NCI-H146 (cell line): ENCODE results near the gene ERO1A.
"Not testable (repeated sequence)": the region's sequence is repeated elsewhere in the genome, so short reads cannot be mapped to it uniquely, and the experiment has no call there.

Experiments
- DNase-seq: peaks from one replicate; lab custom pipeline; 2025; lab: John Stamatoyannopoulos, UW

The ERO1A gene, protein sequence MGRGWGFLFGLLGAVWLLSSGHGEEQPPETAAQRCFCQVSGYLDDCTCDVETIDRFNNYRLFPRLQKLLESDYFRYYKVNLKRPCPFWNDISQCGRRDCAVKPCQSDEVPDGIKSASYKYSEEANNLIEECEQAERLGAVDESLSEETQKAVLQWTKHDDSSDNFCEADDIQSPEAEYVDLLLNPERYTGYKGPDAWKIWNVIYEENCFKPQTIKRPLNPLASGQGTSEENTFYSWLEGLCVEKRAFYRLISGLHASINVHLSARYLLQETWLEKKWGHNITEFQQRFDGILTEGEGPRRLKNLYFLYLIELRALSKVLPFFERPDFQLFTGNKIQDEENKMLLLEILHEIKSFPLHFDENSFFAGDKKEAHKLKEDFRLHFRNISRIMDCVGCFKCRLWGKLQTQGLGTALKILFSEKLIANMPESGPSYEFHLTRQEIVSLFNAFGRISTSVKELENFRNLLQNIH

GRCh38 chr14:52695481-52696091 lies at the start of gene ERO1A:
ERO1A (minus strand) TSS chr14:52695558; CDS start chr14:52695481, 77 bp downstream.
- DNase-seq: peak; percentile 80

- no peak for DNase-seq
These were observed 46.5 kb upstream of the ERO1A start for GRCh38 chr14:52741865-52742264.

- DNase-seq: no peak
These were observed 45.4 kb upstream of the ERO1A start for GRCh38 chr14:52740751-52741150.

GRCh38 chr14:52738409-52738808 lies 43.1 kb upstream of the ERO1A start:
- DNase-seq: no peak

DNA sequence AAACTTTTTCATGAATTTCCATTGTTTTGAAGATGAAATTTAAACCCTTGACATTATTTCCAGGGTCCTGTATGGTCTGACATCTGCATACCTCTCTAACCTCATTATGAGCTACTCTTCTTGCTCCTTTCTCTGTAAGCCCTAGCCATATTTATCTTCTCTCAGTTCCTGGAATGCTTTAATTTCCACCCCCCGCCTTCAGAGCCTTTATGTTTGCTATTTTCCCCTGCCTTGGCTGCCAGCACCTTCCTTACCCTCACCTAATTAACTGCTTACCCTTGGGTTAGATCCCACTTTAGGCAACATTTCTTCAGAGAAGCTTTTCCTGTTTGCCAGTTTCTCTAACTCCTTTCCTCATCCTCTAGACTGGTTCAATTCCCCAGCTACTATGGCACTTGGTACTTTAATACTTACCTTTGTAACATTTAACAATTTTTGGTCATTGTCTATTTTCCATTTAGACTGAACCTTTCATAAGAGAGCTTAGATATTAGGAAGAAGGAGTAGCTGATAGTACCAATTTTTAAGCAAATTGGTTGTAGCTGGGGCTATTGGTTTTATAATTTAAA lies 40.6 kb upstream of the ERO1A start:
- no peak for DNase-seq

- no peak for DNase-seq
These were observed 38.5 kb upstream of the ERO1A start for GRCh38 chr14:52733824-52734223.

DNA sequence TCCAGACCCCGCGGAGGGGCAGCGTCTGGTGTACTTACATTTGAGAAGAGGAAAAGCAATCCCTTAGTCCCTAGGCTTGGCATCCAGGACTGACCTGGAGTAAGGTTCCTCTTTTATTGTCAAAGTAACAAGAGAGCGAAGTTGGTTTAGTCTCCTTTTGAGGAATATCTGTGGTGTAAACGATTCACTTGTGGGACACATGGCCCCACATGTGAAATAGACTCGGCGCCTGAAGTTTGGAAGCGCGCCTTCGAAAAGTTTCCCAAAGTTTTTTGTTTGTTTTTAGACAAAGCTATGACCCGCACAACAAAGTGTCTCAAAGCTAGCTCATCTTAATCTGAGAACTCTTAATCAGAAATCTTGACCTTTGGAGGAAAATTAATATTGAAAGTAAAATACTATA lies 35.4 kb upstream of the ERO1A start:
- no peak for DNase-seq

- DNase-seq: peak; percentile 98
These were observed 34.8 kb upstream of the ERO1A start, which contains the start of gene STYX for GRCh38 chr14:52729925-52730708. STYX (plus strand) TSS chr14:52730166; CDS start chr14:52730475, 309 bp downstream.

DNA sequence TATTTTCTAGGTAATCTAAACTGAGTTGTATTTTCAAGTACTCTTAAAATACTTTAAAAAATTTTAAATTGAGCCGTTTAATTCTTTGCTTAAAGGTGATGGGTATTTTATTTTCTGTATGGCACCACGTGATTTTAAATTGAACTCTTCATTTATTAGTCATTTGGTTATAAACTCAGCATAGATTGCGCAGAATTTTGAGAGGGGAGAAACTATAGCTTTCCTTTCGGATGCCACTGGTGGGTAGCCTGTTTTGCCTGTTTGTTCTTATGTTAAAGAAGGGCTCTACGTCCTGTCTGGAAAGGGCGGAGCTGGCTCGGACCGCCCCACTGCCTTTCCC lies 34.2 kb upstream of the ERO1A start:
- no peak for DNase-seq

- DNase-seq: not testable (repeated sequence)
These were observed 33.7 kb upstream of the ERO1A start for GRCh38 chr14:52729035-52729434.

DNA sequence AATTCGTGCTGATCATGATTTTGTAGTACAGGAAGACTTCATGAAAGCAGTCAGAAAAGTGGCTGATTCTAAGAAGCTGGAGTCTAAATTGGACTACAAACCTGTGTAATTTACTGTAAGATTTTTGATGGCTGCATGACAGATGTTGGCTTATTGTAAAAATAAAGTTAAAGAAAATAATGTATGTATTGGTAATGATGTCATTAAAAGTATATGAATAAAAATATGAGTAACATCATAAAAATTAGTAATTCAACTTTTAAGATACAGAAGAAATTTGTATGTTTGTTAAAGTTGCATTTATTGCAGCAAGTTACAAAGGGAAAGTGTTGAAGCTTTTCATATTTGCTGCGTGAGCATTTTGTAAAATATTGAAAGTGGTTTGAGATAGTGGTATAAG lies 32.2 kb upstream of the ERO1A start:
- DNase-seq: not testable (repeated sequence)

DNA sequence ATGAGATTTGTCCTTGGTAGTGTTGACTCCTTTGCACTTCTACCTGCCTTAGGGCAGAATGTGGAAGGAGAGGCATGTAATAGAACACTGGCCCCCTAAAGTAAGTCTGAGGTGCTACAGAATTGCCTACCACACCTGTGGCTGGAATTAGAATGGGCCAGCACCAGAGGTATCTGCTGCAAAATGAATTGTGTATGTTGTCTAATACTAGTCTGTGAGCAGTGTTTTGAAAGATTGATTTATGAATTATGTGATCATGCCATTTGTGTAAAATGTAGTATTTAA lies 28.9 kb upstream of the ERO1A start:
- no peak for DNase-seq

DNA sequence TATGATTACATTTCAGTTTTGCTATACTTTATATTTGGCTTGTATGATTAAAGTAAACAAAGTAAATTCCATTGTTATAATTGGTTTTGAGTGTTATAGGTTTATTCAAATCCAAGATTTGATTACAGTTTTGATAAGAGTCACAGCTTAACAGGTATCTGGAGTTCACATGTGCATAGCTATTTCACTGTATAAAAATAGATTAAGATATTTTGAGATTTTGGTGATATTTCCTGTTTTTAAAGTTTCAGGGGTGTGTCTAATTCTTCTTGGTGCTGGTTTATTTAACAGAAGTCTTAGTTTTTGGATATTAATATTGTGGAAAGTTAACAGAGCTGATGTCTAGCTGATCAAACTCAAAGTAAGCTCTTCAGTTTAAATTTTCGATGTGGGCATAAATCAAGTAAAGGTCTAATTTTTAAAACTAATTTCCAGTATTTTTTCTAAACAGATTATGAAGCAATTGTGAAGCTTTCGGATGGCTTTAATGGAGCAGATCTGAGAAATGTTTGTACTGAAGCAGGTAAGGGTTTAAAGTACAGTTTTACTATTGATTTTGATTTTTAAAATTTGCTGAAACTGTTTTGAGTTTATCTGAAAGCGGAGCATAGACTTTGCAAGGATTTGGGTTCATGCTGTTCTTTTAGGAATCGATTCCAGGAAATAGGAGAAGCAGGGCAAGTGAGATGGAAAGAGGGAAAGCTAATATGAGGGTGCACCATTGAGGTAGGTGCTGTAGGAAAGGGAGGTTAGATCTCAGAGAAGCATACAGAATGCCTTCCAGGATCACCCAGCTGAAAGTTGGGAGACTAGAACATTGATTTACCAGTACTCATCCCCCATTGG lies 28.4 kb upstream of the ERO1A start:
- no peak for DNase-seq

- DNase-seq: no peak
These were observed 20.8 kb upstream of the ERO1A start for GRCh38 chr14:52716155-52716554.

DNA sequence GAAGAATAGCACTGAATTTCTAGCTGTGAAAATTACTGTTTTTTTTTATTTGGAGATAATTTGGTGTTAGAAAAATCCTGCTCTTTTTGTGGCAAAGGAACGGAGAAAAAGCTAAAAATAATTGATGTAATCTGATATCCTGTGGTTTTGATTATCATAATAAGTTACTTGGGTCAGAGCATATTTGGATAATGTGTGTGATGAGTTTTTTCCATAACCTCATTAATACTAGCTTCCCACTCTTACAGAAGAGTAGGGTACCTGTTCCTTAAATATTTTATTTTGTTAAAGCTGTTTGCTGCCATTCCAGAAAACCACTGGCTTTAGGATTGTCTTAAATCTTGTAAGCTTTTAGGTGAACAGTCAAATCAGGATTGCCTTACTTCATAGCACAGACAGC lies 16.3 kb upstream of the ERO1A start:
- DNase-seq: no peak

DNA sequence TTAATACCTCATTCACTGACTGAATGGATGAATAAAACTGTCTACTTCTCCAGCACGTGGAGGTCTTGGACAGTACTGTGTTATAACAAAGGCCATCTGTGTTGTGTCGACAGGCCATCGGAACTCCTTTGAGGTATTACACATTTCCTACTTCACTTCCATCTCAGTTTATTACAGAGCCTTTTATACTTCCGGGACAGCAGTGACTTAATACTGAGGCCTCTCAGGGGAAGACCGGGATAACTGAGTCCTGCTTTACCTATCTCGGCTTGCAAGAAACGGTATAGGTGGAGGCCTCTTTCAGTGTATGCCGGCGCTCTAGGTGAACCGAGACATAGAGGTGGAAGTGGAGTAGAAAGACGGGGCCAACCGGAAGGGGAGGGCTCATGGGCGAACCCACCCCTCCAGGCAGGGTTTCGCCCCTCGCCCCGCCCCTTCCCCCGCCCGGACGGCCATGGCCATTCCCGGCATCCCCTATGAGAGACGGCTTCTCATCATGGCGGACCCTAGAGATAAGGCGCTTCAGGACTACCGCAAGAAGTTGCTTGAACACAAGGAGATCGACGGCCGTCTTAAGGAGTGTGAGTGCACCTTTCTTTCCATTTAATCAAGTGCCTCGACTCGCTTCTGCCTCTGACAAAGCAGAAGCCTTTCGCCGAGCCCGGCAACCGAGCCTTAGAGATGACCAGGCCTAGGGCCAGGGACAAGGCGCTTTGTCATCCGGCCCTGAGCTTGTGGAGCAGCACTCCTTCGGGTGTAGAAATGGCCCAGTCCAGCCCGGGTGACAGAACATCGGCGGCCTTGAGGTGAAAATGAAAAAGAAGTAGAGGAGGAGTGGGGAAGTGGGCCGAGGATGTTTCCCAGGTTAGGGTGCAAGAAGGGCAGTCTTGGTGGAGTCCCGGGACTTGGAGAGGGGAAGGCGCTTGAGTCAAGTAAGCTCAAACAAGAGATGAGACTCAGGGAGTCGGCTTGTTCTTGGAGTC lies 11.7 kb upstream of the ERO1A start, which contains the start of gene PSMC6:
Gene PSMC6, plus strand, starts transcription at position 477 of the 983 bp plus-strand sequence. Its CDS starts 20 bp downstream, at position 497.
- peak; percentile 95 for DNase-seq

- DNase-seq: peak; percentile 14
These were observed 10.9 kb upstream of the ERO1A start for GRCh38 chr14:52706286-52706685.

GRCh38 chr14:52703664-52704063 lies 8.3 kb upstream of the ERO1A start:
- no peak for DNase-seq

DNA sequence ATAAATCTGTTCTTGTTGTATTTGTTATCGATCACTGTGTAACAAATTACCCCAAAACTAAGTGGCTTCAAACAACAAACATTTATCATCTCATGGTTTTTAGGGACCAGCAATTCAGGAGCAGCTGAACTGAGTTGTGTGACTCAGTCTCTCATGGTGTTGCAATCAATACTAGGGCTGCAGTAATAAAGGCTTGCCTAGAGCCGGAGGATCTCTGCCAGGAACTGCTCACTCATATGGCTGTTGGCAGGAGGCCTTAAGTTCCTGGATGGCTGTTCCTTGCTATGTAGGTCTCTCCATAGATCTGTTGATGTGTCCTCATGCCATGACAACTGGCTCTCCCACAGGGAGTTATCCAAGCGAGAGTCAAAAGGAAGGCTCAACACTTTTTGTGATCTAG lies 7.9 kb upstream of the ERO1A start:
- DNase-seq: no peak

GRCh38 chr14:52701223-52701622 lies 5.9 kb upstream of the ERO1A start:
- no peak for DNase-seq
